SH-SY5Y (cell line): ENCODE measurements around the gene RTCB.

Source experiments
- GATA2 ChIP-seq: IDR thresholded peaks from 2 replicates; pipeline ENCODE4 v1.6.1; 2011; ENCODE audit warnings: mild to moderate bottlenecking, low read depth, low read length
- GATA3 ChIP-seq: IDR thresholded peaks from 2 replicates; pipeline ENCODE4 v1.6.1; 2011; ENCODE audit warnings: low read depth, mild to moderate bottlenecking, low read length, moderate library complexity

- no peak for TF ChIP-seq GATA2
- TF ChIP-seq GATA3, result no peak
Observed at GRCh38 chr22:32414191-32414590, 2.1 kb upstream of the RTCB start.
